Aorta (tissue), 5 donors: ENCODE measurements around the gene NDUFA5. TPM values are rescaled to one million over a fixed set of nuclear protein-coding genes. Genes with fewer than 3 reads are reported as not detected.
A peak's percentile ranks its signal among the peaks of the same experiment; 100 is the strongest.

Source experiments
- ATAC-seq: fragments of 200-7000 bp; cut with Tn5 transposase; one replicate; pipeline ENCODE4 v1.9.1; 2022; ENCODE audit warnings: moderate library complexity; ENCODE audit not compliant: low FRiP score
- DNase-seq, 2 donors: peaks; one replicate each; pipeline ENCODE4 v3.0.0-alpha.2; 2020
- H3K27ac ChIP-seq, 2 donors: one replicate each; pipeline ENCODE4 v1.5.1; 2013; ENCODE audit warnings: low read length in 2 of 2, mild to moderate bottlenecking in 2 of 2, moderate library complexity in 2 of 2, control low read depth in 1 of 2, inconsistent platforms in 1 of 2, low read depth in 1 of 2
- H3K27me3 ChIP-seq, 2 donors: one replicate each; pipeline ENCODE4 v1.6.1; 2013; ENCODE audit warnings: control low read depth in 1 of 2, low read length in 1 of 2, mild to moderate bottlenecking in 1 of 2, moderate library complexity in 1 of 2; ENCODE audit not compliant: insufficient read depth in 2 of 2, control insufficient read depth in 1 of 2
- H3K36me3 ChIP-seq, 2 donors: one replicate each; pipeline ENCODE4 v1.6.1; 2013; ENCODE audit warnings: control low read depth in 1 of 2, low read length in 1 of 2, mild to moderate bottlenecking in 1 of 2; ENCODE audit not compliant: insufficient read depth in 2 of 2, control insufficient read depth in 1 of 2
- H3K4me1 ChIP-seq, 2 donors: one replicate each; pipeline ENCODE4 v1.6.1; 2013; ENCODE audit warnings: low read length in 2 of 2, control low read depth in 1 of 2, mild to moderate bottlenecking in 1 of 2, moderate library complexity in 1 of 2; ENCODE audit not compliant: insufficient read depth in 2 of 2, control insufficient read depth in 1 of 2
- H3K4me3 ChIP-seq, 2 donors: one replicate each; pipeline ENCODE4 v1.5.1; 2013; ENCODE audit warnings: low read length in 2 of 2, control low read depth in 1 of 2, mild to moderate bottlenecking in 1 of 2
- H3K9me3 ChIP-seq: one replicate; pipeline ENCODE4 v1.6.1; 2013; ENCODE audit warnings: mild to moderate bottlenecking, low read length; ENCODE audit not compliant: control insufficient read depth
- WGBS, 2 donors: extraction: QIAGEN DNeasy Blood & Tissue Kit; methylation state at CpG; one replicate each; pipeline ENCODE4 v1.1.7; 2013; 5-methylcytosine and 5-hydroxymethylcytosine counted together
- intact Hi-C, 2 donors: fragments of 100-400 bp; cut with DNase I; formaldehyde crosslinking; loops; one replicate each; pipeline versions ENCODE4 v1.14.2 to v1.15.0; 2022
- polyA plus RNA-seq, 2 donors: library from polyadenylated mRNA; stranded (reverse); fragments of 200-250 nt; gene quantifications; one replicate each; pipeline ENCODE4 v1.2.3, GENCODE V29; 2013
- total RNA-seq, 2 donors: library from RNA; stranded (reverse); fragmentation: NEBNext Ultra II Directional; extraction: Animal tissue kit (Norgen Biotek cat#: 25700); gene quantifications; one replicate each; pipeline ENCODE4 v1.2.1, GENCODE V29; 2021
- donor health status: healthy with polysubstance abuse.
- donor health status: Bipolar disorder and iron deficiency.
- donor health status: DM: no; HTN: no; CAD: no.
- donor health status: DM: no; HTN: no; CAD: no.
- donor health status: DM: yes; HTN: yes; CAD: no.

The NDUFA5 gene
- total and polyA plus RNA-seq, 4 donors = 51.1 to 138 (median 66.7) TPM

GRCh38 chr7:123588376-123588775 is 30.8 kb upstream of the NDUFA5 start:
- H3K27ac ChIP-seq = no peak overlapping the region
- H3K9me3 ChIP-seq = no peaks in the 10 kb centered on the region
- H3K4me1 ChIP-seq = no peaks in the 10 kb centered on the region
- no peak overlapping the region for H3K4me3 ChIP-seq
- H3K36me3 ChIP-seq = no peaks in the 10 kb centered on the region
- DNase-seq (no peak), ATAC-seq (no peak)
- WGBS, 2 donors = 86 to 87% methylated on average over 2 of the region's 2 CpGs
- no peaks in the 10 kb centered on the region for H3K27me3 ChIP-seq
- intact Hi-C loops = no loop called here

GRCh38 chr7:123583821-123584220 is 26.2 kb upstream of the NDUFA5 start:
- no peak overlapping the region for H3K4me3 ChIP-seq
- DNase-seq = no peak
- H3K36me3 ChIP-seq = no peaks in the 10 kb centered on the region
- WGBS, 2 donors = 76 to 86% methylated on average over 4 of the region's 4 CpGs
- no peak for ATAC-seq
- peak overlapping the region in 1 of 2 donors; percentile 28 for H3K27ac ChIP-seq
- no peaks in the 10 kb centered on the region for H3K27me3 ChIP-seq
- intact Hi-C loops = no loop called here
- H3K4me1 ChIP-seq = no peaks in the 10 kb centered on the region
- H3K9me3 ChIP-seq = no peaks in the 10 kb centered on the region

- Histone ChIP-seq H3K4me3 (no peak overlapping the region), H3K36me3 (no peaks in the 10 kb centered on the region), H3K27ac (no peak overlapping the region), H3K27me3 (no peaks in the 10 kb centered on the region), H3K4me1 (no peaks in the 10 kb centered on the region), H3K9me3 (no peaks in the 10 kb centered on the region)
- DNase-seq (no peak), ATAC-seq (no peak)
- WGBS, 2 donors = 17 to 28% methylated on average over 2 of the region's 2 CpGs
- intact Hi-C loops = no loop called here
These were observed 23.5 kb upstream of the NDUFA5 start for GRCh38 chr7:123581162-123581459.

- no peaks in the 10 kb centered on the region for H3K36me3 ChIP-seq
- H3K27ac ChIP-seq = no peak overlapping the region
- ATAC-seq = no peak
- no peaks in the 10 kb centered on the region for H3K4me1 ChIP-seq
- DNase-seq = no peak
- H3K9me3 ChIP-seq = no peaks in the 10 kb centered on the region
- no peaks in the 10 kb centered on the region for H3K27me3 ChIP-seq
- no peak overlapping the region for H3K4me3 ChIP-seq
- 32 to 35% methylated on average over 8 of the region's 8 CpGs for WGBS, 2 donors
- intact Hi-C loops = no loop called here
These were observed 23.0 kb upstream of the NDUFA5 start for GRCh38 chr7:123580406-123581161.

- Histone ChIP-seq H3K4me1 (no peaks in the 10 kb centered on the region), H3K27ac (no peak overlapping the region), H3K9me3 (no peaks in the 10 kb centered on the region), H3K27me3 (no peaks in the 10 kb centered on the region), H3K4me3 (no peak overlapping the region), H3K36me3 (no peaks in the 10 kb centered on the region)
- intact Hi-C loops = loop anchor here in 1 of 2 donors (10.0 kb wide), 1 partner anchor 285 kb away; no protein-coding TSS in a partner anchor
- DNase-seq (no peak), ATAC-seq (no peak)
These were observed 21.8 kb upstream of the NDUFA5 start for GRCh38 chr7:123579416-123579815.

- DNase-seq (no peak), ATAC-seq (no peak)
- Histone ChIP-seq H3K27ac (no peak overlapping the region), H3K4me1 (no peaks in the 10 kb centered on the region), H3K36me3 (no peaks in the 10 kb centered on the region), H3K27me3 (no peaks in the 10 kb centered on the region), H3K4me3 (no peak overlapping the region), H3K9me3 (no peaks in the 10 kb centered on the region)
- intact Hi-C loops = loop anchor here in 1 of 2 donors (10.0 kb wide), 1 partner anchor 291 kb away; no protein-coding TSS in a partner anchor
- 86 to 88% methylated on average over 2 of the region's 2 CpGs for WGBS, 2 donors
These were observed 16.4 kb upstream of the NDUFA5 start for GRCh38 chr7:123573896-123574467.

GRCh38 chr7:123573341-123573740 is 15.7 kb upstream of the NDUFA5 start:
- Histone ChIP-seq H3K9me3 (no peaks in the 10 kb centered on the region), H3K4me1 (no peaks in the 10 kb centered on the region), H3K27me3 (no peaks in the 10 kb centered on the region), H3K36me3 (no peaks in the 10 kb centered on the region), H3K27ac (no peak overlapping the region), H3K4me3 (no peak overlapping the region)
- ATAC-seq (no peak), DNase-seq (no peak)
- intact Hi-C loops = loop anchor here in 1 of 2 donors (10.0 kb wide), 1 partner anchor 291 kb away; no protein-coding TSS in a partner anchor
- 59 to 65% methylated on average over 3 of the region's 3 CpGs for WGBS, 2 donors

- no peak overlapping the region for H3K4me3 ChIP-seq
- intact Hi-C loops = loop anchor here in 1 of 2 donors (10.0 kb wide), 1 partner anchor 293 kb away; no protein-coding TSS in a partner anchor
- no peaks in the 10 kb centered on the region for H3K4me1 ChIP-seq
- no peaks in the 10 kb centered on the region for H3K9me3 ChIP-seq
- DNase-seq (no peak), ATAC-seq (no peak)
- H3K36me3 ChIP-seq = no peaks in the 10 kb centered on the region
- 69 to 76% methylated on average over 1 of the region's 1 CpG for WGBS, 2 donors
- H3K27ac ChIP-seq = no peak overlapping the region
- no peaks in the 10 kb centered on the region for H3K27me3 ChIP-seq
These were observed 14.1 kb upstream of the NDUFA5 start for GRCh38 chr7:123571684-123572083.

- no peak overlapping the region for H3K27ac ChIP-seq
- 82 to 92% methylated on average over 1 of the region's 1 CpG for WGBS, 2 donors
- no peaks in the 10 kb centered on the region for H3K27me3 ChIP-seq
- intact Hi-C loops = loop anchor here in 1 of 2 donors (10.0 kb wide), 1 partner anchor 294 kb away; no protein-coding TSS in a partner anchor
- DNase-seq (no peak), ATAC-seq (no peak)
- no peaks in the 10 kb centered on the region for H3K36me3 ChIP-seq
- H3K9me3 ChIP-seq = no peaks in the 10 kb centered on the region
- no peaks in the 10 kb centered on the region for H3K4me1 ChIP-seq
- H3K4me3 ChIP-seq = no peak overlapping the region
These were observed 13.6 kb upstream of the NDUFA5 start for GRCh38 chr7:123571187-123571586.
